Left ventricle myocardium inferior (tissue), 1 donor: ENCODE results near the gene PLEKHD1. TPM values are rescaled to one million over a fixed set of nuclear protein-coding genes. Genes with fewer than 3 reads are reported as not detected.

Source experiments
- DNase-seq: peaks from one replicate; pipeline ENCODE4 v3.0.0-alpha.2; 2020
- H3K27ac ChIP-seq: fragments of 200-600 bp; replicated peaks from 2 replicates; pipeline ENCODE4 v1.8.0; 2021
- H3K27me3 ChIP-seq: fragments of 200-600 bp; 2 replicates; pipeline ENCODE4 v1.8.0; 2021; ENCODE audit warnings: low read depth
- H3K36me3 ChIP-seq: fragments of 200-600 bp; 2 replicates; pipeline ENCODE4 v1.8.0; 2021
- H3K4me1 ChIP-seq: fragments of 200-600 bp; 2 replicates; pipeline ENCODE4 v1.8.0; 2021
- H3K4me3 ChIP-seq: fragments of 200-600 bp; 2 replicates; pipeline ENCODE4 v1.8.0; 2021; ENCODE audit warnings: mild to moderate bottlenecking, moderate library complexity
- H3K9me3 ChIP-seq: fragments of 200-600 bp; replicated peaks from 2 replicates; pipeline ENCODE4 v1.8.0; 2021
- CTCF ChIP-seq: fragments of 200-600 bp; IDR thresholded peaks from 2 replicates; pipeline ENCODE4 v1.8.0; 2021; ENCODE audit warnings: antibody characterized with exemption, mild to moderate bottlenecking, borderline replicate concordance
- intact Hi-C: fragments of 100-400 bp; cut with micrococcal nuclease; formaldehyde crosslinking; loops from one replicate; pipeline ENCODE4 v1.11.0; 2022
- total RNA-seq: library from RNA; stranded (reverse); fragmentation: NEBNext Ultra II Directional; extraction: Animal tissue kit (Norgen Biotek cat#: 25700); gene quantifications from one replicate; pipeline ENCODE4 v1.2.1, GENCODE V29; 2021
- donor health status: DM: no; HTN: yes; CAD: no; lungs with severe emphysema.

The PLEKHD1 gene
- total RNA-seq, 1 donor from 2014 or later: 0.14 TPM

GRCh38 chr14:69570836-69571330, 86.4 kb downstream of the PLEKHD1 start:
- Histone ChIP-seq H3K9me3 (no peaks in the 10 kb centered on the region), H3K4me3 (no peak overlapping the region), H3K36me3 (no peaks in the 10 kb centered on the region), H3K4me1 (peaks cover 36% of the 10 kb centered on the region), H3K27ac (no peak overlapping the region), H3K27me3 (peaks cover 100% of the 10 kb centered on the region)
- no peak for DNase-seq
- TF ChIP-seq CTCF: no peak
- intact Hi-C loops: no loop called here

- Histone ChIP-seq H3K27ac (no peak overlapping the region), H3K27me3 (peaks cover 100% of the 10 kb centered on the region), H3K36me3 (no peaks in the 10 kb centered on the region), H3K9me3 (no peaks in the 10 kb centered on the region), H3K4me3 (peak overlapping the region; percentile 66), H3K4me1 (peaks cover 36% of the 10 kb centered on the region)
- no peak for DNase-seq
- no peak for TF ChIP-seq CTCF
- intact Hi-C loops: no loop called here
These were observed 87.0 kb downstream of the PLEKHD1 start for GRCh38 chr14:69571449-69572029.

- no peak for DNase-seq
- TF ChIP-seq CTCF: no peak
- intact Hi-C loops: no loop called here
These were observed 87.7 kb downstream of the PLEKHD1 start for GRCh38 chr14:69572030-69572840.

GRCh38 chr14:69572841-69573135, 88.3 kb downstream of the PLEKHD1 start:
- TF ChIP-seq CTCF: no peak
- Histone ChIP-seq H3K9me3 (no peaks in the 10 kb centered on the region), H3K4me3 (peak overlapping the region; percentile 66), H3K4me1 (peaks cover 36% of the 10 kb centered on the region), H3K27me3 (peaks cover 100% of the 10 kb centered on the region), H3K27ac (no peak overlapping the region), H3K36me3 (no peaks in the 10 kb centered on the region)
- DNase-seq: no peak
- intact Hi-C loops: no loop called here

More at GRCh38 chr14:69572030-69572840, 87.7 kb downstream of the PLEKHD1 start:
- Histone ChIP-seq H3K4me3 (peak overlapping the region; percentile 66), H3K9me3 (no peaks in the 10 kb centered on the region), H3K4me1 (peaks cover 36% of the 10 kb centered on the region), H3K36me3 (no peaks in the 10 kb centered on the region), H3K27me3 (peaks cover 100% of the 10 kb centered on the region), H3K27ac (no peak overlapping the region)

GRCh38 chr14:69573205-69573830, 88.8 kb downstream of the PLEKHD1 start:
- peaks cover 36% of the 10 kb centered on the region for H3K4me1 ChIP-seq
- peak overlapping the region; percentile 66 for H3K4me3 ChIP-seq
- TF ChIP-seq CTCF: no peak
- H3K9me3 ChIP-seq: no peaks in the 10 kb centered on the region
- no peak for DNase-seq
- no peak overlapping the region for H3K27ac ChIP-seq
- peaks cover 100% of the 10 kb centered on the region for H3K27me3 ChIP-seq
- intact Hi-C loops: no loop called here
- H3K36me3 ChIP-seq: no peaks in the 10 kb centered on the region
